Activated naive CD4-positive, alpha-beta T cell treated with anti-CD3 and anti-CD28 coated beads for 36 hours (primary cell): Measurements from ENCODE around the gene IGFBPL1. TPM values are rescaled to one million over a fixed set of nuclear protein-coding genes. Genes with fewer than 3 reads are reported as not detected.

Source experiments
- CTCF ChIA-PET: fragments of 350-600 bp; sonication (Branson Sonifier 250); formaldehyde crosslinking; loops from one replicate; lab custom pipeline; 2021; ENCODE audit warnings: antibody characterized with exemption; lab: Charles Lee
- DNase-seq: peaks from one replicate; pipeline ENCODE4 v3.0.0-alpha.2; 2020
- H3K27ac Mint-ChIP-seq: one replicate; pipeline ENCODE4 v1.8.0; 2021; ENCODE audit warnings: mild to moderate bottlenecking, mixed read lengths
- H3K27me3 Mint-ChIP-seq: one replicate; pipeline ENCODE4 v1.8.0; 2021; ENCODE audit warnings: low read depth, mixed read lengths
- H3K36me3 Mint-ChIP-seq: one replicate; pipeline ENCODE4 v1.8.0; 2021; ENCODE audit warnings: low read depth, mixed read lengths
- H3K4me1 Mint-ChIP-seq: one replicate; pipeline ENCODE4 v1.8.0; 2021; ENCODE audit warnings: low read depth, mixed read lengths
- H3K4me3 Mint-ChIP-seq: one replicate; pipeline ENCODE4 v1.8.0; 2021; ENCODE audit warnings: mild to moderate bottlenecking, moderate library complexity, mixed read lengths
- H3K9me3 Mint-ChIP-seq: one replicate; pipeline ENCODE4 v1.8.0; 2021; ENCODE audit warnings: mixed read lengths
- intact Hi-C: fragments of 100-400 bp; cut with micrococcal nuclease; formaldehyde crosslinking; loops from one replicate; pipeline ENCODE4 v1.15.1; 2023
- total RNA-seq, 2 experiments: library from RNA; stranded (reverse); gene quantifications; one replicate each; pipeline ENCODE4 v1.2.3, GENCODE V29; 2021

The IGFBPL1 gene
- total RNA-seq, 2 experiments from 2014 or later: 0.20 to 0.26 TPM

GRCh38 chr9:38367898-38368297 lies 56.4 kb downstream of the IGFBPL1 start:
- no peaks in the 10 kb centered on the region for H3K9me3 Mint-ChIP-seq
- DNase-seq: no peak
- intact Hi-C loops: no loop called here
- H3K36me3 Mint-ChIP-seq: no peaks in the 10 kb centered on the region
- peaks cover 4% of the 10 kb centered on the region for H3K4me1 Mint-ChIP-seq
- H3K27me3 Mint-ChIP-seq: peaks cover 2% of the 10 kb centered on the region
- H3K27ac Mint-ChIP-seq: no peak overlapping the region
- no peak overlapping the region for H3K4me3 Mint-ChIP-seq
- CTCF ChIA-PET: no interaction called here

- intact Hi-C loops: loop anchor here (1.0 kb wide), 2 partner anchors 275 to 450 kb away; no protein-coding TSS in a partner anchor
- no peaks in the 10 kb centered on the region for H3K9me3 Mint-ChIP-seq
- no peak overlapping the region for H3K27ac Mint-ChIP-seq
- peaks cover 5% of the 10 kb centered on the region for H3K4me1 Mint-ChIP-seq
- DNase-seq: no peak
- no peaks in the 10 kb centered on the region for H3K36me3 Mint-ChIP-seq
- CTCF ChIA-PET: interaction anchor here (0.9 to 1.0 kb wide), 2 partner anchors 222 to 276 kb away, joined by 3 read pairs; no protein-coding TSS in a partner anchor
- peaks cover 2% of the 10 kb centered on the region for H3K27me3 Mint-ChIP-seq
- no peak overlapping the region for H3K4me3 Mint-ChIP-seq
Measured at GRCh38 chr9:38363589-38363925, 60.7 kb downstream of the IGFBPL1 start.

GRCh38 chr9:38362852-38363588 lies 61.2 kb downstream of the IGFBPL1 start:
- H3K4me1 Mint-ChIP-seq: peaks cover 5% of the 10 kb centered on the region
- CTCF ChIA-PET: interaction anchor here (0.9 to 1.0 kb wide), 2 partner anchors 222 to 276 kb away, joined by 3 read pairs; no protein-coding TSS in a partner anchor
- DNase-seq: peak; percentile 41
- no peaks in the 10 kb centered on the region for H3K36me3 Mint-ChIP-seq
- intact Hi-C loops: loop anchor here (1.0 kb wide), 2 partner anchors 275 to 450 kb away; no protein-coding TSS in a partner anchor
- H3K4me3 Mint-ChIP-seq: peak overlapping the region; percentile 58
- no peaks in the 10 kb centered on the region for H3K9me3 Mint-ChIP-seq
- no peak overlapping the region for H3K27ac Mint-ChIP-seq
- peaks cover 2% of the 10 kb centered on the region for H3K27me3 Mint-ChIP-seq

- intact Hi-C loops: no loop called here
- CTCF ChIA-PET: interaction anchor here (0.5 to 1.4 kb wide), 2 partner anchors 28 to 823 kb away, joined by 4 read pairs; no protein-coding TSS in a partner anchor
- H3K27me3 Mint-ChIP-seq: peaks cover 2% of the 10 kb centered on the region
- no peak overlapping the region for H3K27ac Mint-ChIP-seq
- H3K4me1 Mint-ChIP-seq: peaks cover 5% of the 10 kb centered on the region
- no peak for DNase-seq
- H3K36me3 Mint-ChIP-seq: no peaks in the 10 kb centered on the region
- H3K9me3 Mint-ChIP-seq: no peaks in the 10 kb centered on the region
- no peak overlapping the region for H3K4me3 Mint-ChIP-seq
Measured at GRCh38 chr9:38361473-38361850, 62.8 kb downstream of the IGFBPL1 start.

GRCh38 chr9:38360839-38361472 lies 63.3 kb downstream of the IGFBPL1 start:
- Mint-ChIP-seq H3K36me3 (no peaks in the 10 kb centered on the region), H3K4me1 (peaks cover 5% of the 10 kb centered on the region), H3K9me3 (no peaks in the 10 kb centered on the region), H3K4me3 (no peak overlapping the region), H3K27me3 (peaks cover 2% of the 10 kb centered on the region), H3K27ac (no peak overlapping the region)
- DNase-seq: no peak
- intact Hi-C loops: no loop called here
- CTCF ChIA-PET: interaction anchor here (0.5 to 1.4 kb wide), 2 partner anchors 27 to 823 kb away, joined by 4 read pairs; no protein-coding TSS in a partner anchor

GRCh38 chr9:38359689-38360385 lies 64.4 kb downstream of the IGFBPL1 start:
- no peak overlapping the region for H3K4me3 Mint-ChIP-seq
- no peak for DNase-seq
- no peaks in the 10 kb centered on the region for H3K9me3 Mint-ChIP-seq
- no peak overlapping the region for H3K27ac Mint-ChIP-seq
- intact Hi-C loops: no loop called here
- H3K27me3 Mint-ChIP-seq: peaks cover 2% of the 10 kb centered on the region
- CTCF ChIA-PET: interaction anchor here (0.6 kb wide), 2 partner anchors 143 to 220 kb away, joined by 3 to 5 read pairs; no protein-coding TSS in a partner anchor
- H3K4me1 Mint-ChIP-seq: peaks cover 5% of the 10 kb centered on the region
- H3K36me3 Mint-ChIP-seq: no peaks in the 10 kb centered on the region

GRCh38 chr9:38359297-38359653 lies 65.0 kb downstream of the IGFBPL1 start:
- H3K9me3 Mint-ChIP-seq: no peaks in the 10 kb centered on the region
- CTCF ChIA-PET: no interaction called here
- H3K27ac Mint-ChIP-seq: no peak overlapping the region
- peaks cover 5% of the 10 kb centered on the region for H3K4me1 Mint-ChIP-seq
- no peak for DNase-seq
- intact Hi-C loops: no loop called here
- no peaks in the 10 kb centered on the region for H3K27me3 Mint-ChIP-seq
- no peak overlapping the region for H3K4me3 Mint-ChIP-seq
- no peaks in the 10 kb centered on the region for H3K36me3 Mint-ChIP-seq

- no peaks in the 10 kb centered on the region for H3K27me3 Mint-ChIP-seq
- no peaks in the 10 kb centered on the region for H3K36me3 Mint-ChIP-seq
- peaks cover 5% of the 10 kb centered on the region for H3K4me1 Mint-ChIP-seq
- DNase-seq: no peak
- intact Hi-C loops: no loop called here
- no peak overlapping the region for H3K27ac Mint-ChIP-seq
- CTCF ChIA-PET: interaction anchor here (1.1 kb wide), 1 partner anchor 199 kb away, joined by 3 read pairs; no protein-coding TSS in a partner anchor
- no peaks in the 10 kb centered on the region for H3K9me3 Mint-ChIP-seq
- no peak overlapping the region for H3K4me3 Mint-ChIP-seq
Measured at GRCh38 chr9:38358390-38359296, 65.6 kb downstream of the IGFBPL1 start.

GRCh38 chr9:38357350-38358114 lies 66.7 kb downstream of the IGFBPL1 start:
- DNase-seq: no peak
- Mint-ChIP-seq H3K27ac (no peak overlapping the region), H3K36me3 (no peaks in the 10 kb centered on the region), H3K27me3 (no peaks in the 10 kb centered on the region), H3K4me3 (no peak overlapping the region), H3K4me1 (no peaks in the 10 kb centered on the region), H3K9me3 (no peaks in the 10 kb centered on the region)
- intact Hi-C loops: no loop called here
- CTCF ChIA-PET: interaction anchor here (1.1 kb wide), 1 partner anchor 198 kb away, joined by 3 read pairs; no protein-coding TSS in a partner anchor

- Mint-ChIP-seq H3K27ac (no peak overlapping the region), H3K4me3 (no peak overlapping the region), H3K36me3 (no peaks in the 10 kb centered on the region), H3K27me3 (no peaks in the 10 kb centered on the region), H3K4me1 (no peaks in the 10 kb centered on the region), H3K9me3 (no peaks in the 10 kb centered on the region)
- CTCF ChIA-PET: no interaction called here
- no peak for DNase-seq
- intact Hi-C loops: no loop called here
Measured at GRCh38 chr9:38356851-38357250, 67.4 kb downstream of the IGFBPL1 start.
